Umbilical cord (tissue), 2 donors: ENCODE data around the gene GREB1L. TPM values are rescaled to one million over a fixed set of nuclear protein-coding genes. Genes with fewer than 3 reads are reported as not detected.
A peak's percentile ranks its signal among the peaks of the same experiment; 100 is the strongest.
"Not testable (repeated sequence)": the region's sequence is repeated elsewhere in the genome, so short reads cannot be mapped to it uniquely, and the experiment has no call there.

ENCODE experiments used
- DNase-seq: peaks from one replicate; pipeline ENCODE4 v3.0.0-alpha.2; 2015; ENCODE audit warnings: low spot score
- total RNA-seq: library from RNA; depleted of rRNA; stranded (reverse); fragments of >200 nt; gene quantifications from one replicate; pipeline ENCODE4 v1.2.3, GENCODE V29; 2014; ENCODE audit warnings: low replicate concordance; ENCODE audit not compliant: insufficient read depth

The GREB1L gene
- total RNA-seq, 1 donor from 2014 or later = 14.9 TPM

GRCh38 chr18:21305621-21306020, 63.6 kb downstream of the GREB1L start:
- DNase-seq = no peak

DNA sequence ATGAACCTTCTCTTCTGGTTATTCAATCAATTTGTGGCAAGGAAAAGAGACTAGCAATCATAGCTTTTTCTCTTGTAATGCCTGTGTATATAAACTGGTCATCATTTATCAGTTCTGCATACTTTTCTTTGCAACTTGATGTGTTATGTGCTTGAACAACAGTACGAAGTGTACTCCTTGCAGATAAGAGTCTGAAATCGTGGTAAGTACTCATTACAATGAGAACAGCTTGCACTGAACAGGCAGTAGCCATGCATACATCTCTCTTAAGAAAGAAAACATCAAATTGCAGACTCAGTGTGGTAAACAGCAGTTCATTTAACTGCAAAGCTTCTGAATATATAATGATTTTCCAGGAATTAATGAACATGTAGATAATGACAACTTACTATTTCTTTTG, 64.3 kb downstream of the GREB1L start:
- DNase-seq = no peak

DNA sequence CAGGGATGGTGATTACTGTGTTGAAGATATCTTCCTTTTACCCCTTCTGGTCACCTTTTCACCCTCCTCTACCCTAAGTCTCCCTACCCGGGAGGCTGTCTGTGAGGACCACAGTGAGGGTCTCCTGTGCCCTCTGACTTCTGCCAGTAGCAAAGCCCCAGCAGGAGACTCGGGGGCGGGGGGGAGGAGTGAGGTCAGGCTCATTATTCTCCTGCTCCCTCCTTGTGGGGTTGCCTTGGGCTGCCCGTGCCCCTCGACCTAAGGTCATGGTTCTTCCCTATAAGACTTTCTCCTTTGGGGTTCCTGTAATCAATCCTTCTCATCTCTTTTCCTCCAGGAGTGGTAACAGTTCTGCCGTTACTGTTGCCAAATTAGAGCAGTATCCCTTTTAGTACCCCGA, 65.5 kb downstream of the GREB1L start:
- DNase-seq = no peak

GRCh38 chr18:21309248-21309647, 67.2 kb downstream of the GREB1L start:
- DNase-seq = no peak

GRCh38 chr18:21311980-21312379, 69.9 kb downstream of the GREB1L start:
- not testable (repeated sequence) for DNase-seq

DNA sequence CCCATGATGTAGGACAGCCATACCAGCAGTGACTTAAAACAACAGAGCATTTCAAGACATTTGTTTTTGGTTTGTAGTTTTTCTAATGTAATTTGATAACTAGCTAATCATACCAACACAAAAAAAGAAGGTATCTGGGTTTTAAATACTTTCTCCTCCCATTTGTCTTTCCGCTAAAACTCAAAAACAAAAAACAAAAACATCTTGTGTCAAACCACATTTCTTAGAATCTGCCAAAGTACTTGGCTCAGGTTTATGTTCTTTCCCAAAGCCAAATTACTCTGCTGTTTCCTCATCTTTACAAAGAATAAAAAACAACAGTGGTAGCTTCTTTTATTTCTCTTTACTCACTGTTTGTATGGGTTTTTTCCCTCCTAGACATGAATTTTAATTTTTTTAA, 71.5 kb downstream of the GREB1L start:
- no peak for DNase-seq

- no peak for DNase-seq
Observed at GRCh38 chr18:21314724-21315123, 72.7 kb downstream of the GREB1L start.

DNA sequence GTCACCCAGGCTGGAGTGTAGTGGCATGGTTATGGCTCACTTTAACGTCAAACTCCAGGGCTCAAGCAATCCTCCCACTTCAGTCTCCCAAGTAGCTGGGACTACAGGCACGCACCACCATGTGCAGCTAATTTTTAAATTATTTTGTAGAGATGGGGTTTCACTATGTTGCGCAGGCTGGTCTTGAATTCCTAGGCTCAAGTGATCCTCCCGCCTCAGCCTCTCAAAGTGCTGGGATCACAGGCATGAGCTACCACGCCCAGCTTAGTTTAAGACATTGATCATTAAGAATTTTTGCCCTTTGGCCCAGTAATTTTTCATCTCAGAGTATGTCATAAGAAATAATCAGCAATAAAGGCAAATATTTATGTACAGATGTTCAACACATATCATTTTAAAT, 73.1 kb downstream of the GREB1L start:
- DNase-seq = not testable (repeated sequence)

DNA sequence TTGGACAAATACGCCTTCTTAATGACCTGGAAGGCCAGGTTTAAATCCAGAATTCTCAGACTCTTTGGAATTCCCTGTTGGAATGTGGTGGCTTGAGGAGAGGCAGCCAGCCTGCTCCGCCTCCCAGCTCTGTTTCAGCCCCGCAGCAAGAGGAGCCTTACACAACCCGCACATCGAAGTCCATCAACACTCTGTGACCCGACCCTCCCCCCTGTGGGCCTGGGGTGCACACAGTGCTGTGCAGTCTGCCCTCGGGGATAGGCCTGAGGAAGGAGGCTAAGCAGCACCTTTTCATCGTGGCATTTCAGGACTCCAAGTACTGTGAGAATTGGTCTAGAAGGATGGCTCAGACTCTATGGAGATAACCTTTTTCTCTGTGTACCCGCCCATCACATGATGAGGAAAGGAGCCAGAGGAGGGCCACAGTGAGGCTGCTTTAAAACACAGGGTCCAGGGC, 73.7 kb downstream of the GREB1L start:
- DNase-seq = peak; percentile 43

DNA sequence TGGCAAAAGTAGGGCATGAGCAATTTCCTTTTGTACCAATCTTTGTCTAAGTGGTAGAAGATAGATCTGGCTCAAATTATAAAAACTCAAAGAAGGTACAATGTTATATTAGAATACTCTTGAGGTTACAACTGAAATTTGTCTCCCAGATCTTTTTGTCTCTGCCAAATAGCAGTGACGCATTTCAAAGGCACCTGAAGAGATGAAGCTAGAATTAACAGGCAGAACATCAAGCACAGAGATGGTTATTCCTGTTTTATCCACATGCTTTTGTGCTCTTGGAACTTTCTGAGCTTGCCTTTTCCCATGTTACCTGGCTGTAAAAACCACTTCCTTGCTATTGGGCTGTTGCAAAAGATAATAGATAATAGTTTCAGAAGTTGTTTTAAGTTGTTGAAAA, 74.3 kb downstream of the GREB1L start:
- DNase-seq = no peak

GRCh38 chr18:21321711-21322110, 79.7 kb downstream of the GREB1L start:
- no peak for DNase-seq

DNA sequence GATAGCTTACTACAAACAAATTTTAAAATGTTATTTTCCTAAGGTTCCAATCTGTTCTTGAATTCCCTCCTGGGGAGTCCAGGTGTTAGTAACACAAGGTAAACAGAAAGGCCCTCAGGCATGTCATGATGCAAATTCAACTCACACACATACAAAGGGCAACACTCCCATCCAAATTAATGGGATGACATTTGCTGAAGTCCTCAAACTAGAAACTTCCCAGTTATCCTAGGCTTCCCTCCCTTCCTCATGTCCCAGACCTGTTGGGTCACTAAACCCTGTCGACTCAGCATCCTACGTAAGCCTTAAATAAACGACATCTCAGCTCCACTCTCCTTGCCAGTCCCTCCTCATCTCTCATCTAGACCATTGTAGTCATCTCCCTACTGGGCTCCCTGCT, 85.1 kb downstream of the GREB1L start:
- no peak for DNase-seq

GRCh38 chr18:21330122-21330701, 88.2 kb downstream of the GREB1L start:
- no peak for DNase-seq

DNA sequence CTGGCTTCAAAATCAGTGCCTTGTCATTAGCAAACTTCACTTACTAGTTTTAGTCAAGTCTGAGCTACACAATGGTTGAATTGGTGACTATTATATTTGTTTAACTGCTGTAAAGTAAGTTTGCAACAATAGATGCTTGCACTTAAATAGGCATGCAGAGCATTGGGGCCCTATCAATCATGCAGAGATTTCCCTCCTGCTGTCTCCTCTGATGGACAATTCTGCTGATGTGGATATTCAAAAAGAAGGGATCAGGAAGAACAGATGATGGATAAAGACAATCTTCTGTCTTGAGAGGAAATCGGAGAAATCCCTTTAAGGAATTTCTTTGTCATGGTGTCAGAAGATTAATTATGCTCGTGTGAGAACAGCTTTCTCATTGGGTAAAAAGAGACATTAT, 89.0 kb downstream of the GREB1L start:
- no peak for DNase-seq

- no peak for DNase-seq
Observed at GRCh38 chr18:21335927-21336488, 94.0 kb downstream of the GREB1L start.

GRCh38 chr18:21336846-21337245, 94.8 kb downstream of the GREB1L start:
- DNase-seq = no peak

- no peak for DNase-seq
Observed at GRCh38 chr18:21341141-21341540, 99.1 kb downstream of the GREB1L start.

GRCh38 chr18:21342372-21342771, 100.3 kb downstream of the GREB1L start:
- no peak for DNase-seq

DNA sequence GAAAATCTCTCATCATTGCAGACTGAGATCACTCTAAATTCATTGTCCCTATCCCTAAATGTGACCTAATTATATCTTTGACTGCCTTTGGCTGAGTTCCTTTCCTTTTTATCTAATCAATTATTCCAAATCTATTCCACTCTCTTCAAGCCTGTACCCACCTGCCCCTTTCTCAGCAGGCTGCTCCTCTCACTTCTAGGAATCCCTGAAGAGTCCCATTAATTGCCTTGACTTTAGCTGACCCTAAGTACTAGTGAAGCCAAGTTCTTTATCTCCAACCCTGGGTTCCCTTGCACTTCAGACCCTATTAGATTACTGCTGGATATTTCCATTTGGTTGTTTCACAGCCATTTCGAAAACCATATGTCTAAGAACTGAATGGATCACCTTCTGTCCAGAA, 102.8 kb downstream of the GREB1L start:
- DNase-seq = no peak

DNA sequence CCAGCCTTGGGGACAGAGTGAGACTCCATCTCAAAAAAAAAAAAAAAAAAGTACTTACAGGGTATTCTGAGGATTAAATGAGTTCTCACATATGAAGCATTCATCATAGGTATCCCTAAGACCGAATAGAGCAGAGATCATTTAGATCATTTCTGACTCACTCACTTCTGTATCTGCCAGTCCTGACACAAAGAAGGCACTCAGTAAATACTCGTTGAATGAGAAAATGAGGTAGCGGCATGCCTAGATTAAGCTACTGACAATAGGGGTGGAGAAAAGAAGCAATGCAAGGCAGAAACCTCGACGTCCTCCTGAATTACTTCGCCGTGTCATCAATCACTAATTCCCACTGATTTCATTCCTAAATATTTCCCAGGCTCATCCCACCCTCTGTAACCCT, 103.8 kb downstream of the GREB1L start:
- no peak for DNase-seq

GRCh38 chr18:21359746-21360145, 117.7 kb downstream of the GREB1L start:
- no peak for DNase-seq

DNA sequence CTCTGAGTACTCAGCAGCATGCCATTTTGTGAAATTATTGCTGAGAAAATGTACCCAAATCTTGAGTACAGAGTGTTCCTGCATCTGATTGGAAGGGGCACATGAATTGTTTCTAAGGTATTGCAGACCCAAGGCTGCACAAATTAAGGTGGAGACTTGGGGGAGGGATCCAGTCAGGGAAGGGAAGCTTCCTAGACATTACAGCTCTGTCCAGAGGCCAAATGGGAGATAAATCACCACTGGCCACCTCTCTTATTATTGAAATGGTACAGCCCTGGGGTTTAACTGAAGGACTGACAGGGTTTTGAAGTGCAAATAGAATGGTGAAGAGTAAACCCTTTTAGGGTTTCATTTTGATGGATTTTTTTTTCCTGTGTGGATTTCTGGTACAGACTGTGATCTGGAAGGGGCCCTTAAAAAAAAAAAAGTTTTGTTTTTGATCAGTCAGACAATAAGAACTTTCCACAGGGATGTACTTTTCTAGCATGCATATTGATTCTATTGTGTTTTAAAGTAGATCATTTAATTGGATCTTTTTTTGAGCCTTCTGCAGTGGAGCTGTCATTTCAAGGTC, 119.4 kb downstream of the GREB1L start:
- no peak for DNase-seq

- no peak for DNase-seq
Observed at GRCh38 chr18:21362831-21363230, 120.8 kb downstream of the GREB1L start.

DNA sequence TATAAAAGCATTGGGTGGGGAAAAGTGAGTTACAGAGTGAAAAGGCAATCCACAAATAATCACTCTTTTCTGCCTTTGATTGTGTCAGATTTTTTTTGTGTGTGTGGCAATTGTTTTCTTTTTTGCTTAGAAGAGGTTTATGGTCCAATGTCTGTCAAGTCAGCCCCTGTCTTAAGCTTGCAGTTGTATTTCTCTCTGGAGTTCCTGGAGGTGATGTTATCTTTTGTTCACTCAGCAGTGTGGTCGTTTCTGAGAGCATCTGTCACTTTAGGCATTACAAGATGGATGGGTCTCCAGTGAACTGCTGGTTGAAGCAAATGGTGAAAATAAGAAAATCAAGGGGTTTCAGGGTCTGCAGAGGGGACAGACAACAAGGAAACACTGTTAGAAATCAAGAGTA, 121.3 kb downstream of the GREB1L start:
- DNase-seq = no peak
